WTC11 (cell line): ENCODE measurements around the gene ABLIM2. TPM values are rescaled to one million over a fixed set of nuclear protein-coding genes. Genes with fewer than 3 reads are reported as not detected.

ENCODE experiments used
- ATAC-seq: fragments of 200-7000 bp; cut with Tn5 transposase; 2 replicates; pipeline ENCODE4 v1.10.0; 2021; ENCODE audit warnings: mild to moderate bottlenecking, moderate library complexity
- CTCF ChIA-PET: fragments of 300-600 bp; sonication (Branson Sonifier 250); formaldehyde crosslinking; loops from one replicate; lab custom pipeline; 2021; ENCODE audit warnings: antibody characterized with exemption; lab: Charles Lee
- POLR2A ChIA-PET: fragments of 350-600 bp; sonication (Branson Sonifier 250); formaldehyde crosslinking; loops from one replicate; lab custom pipeline; 2021; ENCODE audit warnings: antibody characterized with exemption; lab: Charles Lee
- DNase-seq: peaks from one replicate; pipeline ENCODE4 v3.0.0; 2021; ENCODE audit warnings: low spot score
- H3K27ac Mint-ChIP-seq: 2 replicates; pipeline ENCODE4 v1.8.0; 2021; ENCODE audit warnings: mixed read lengths
- H3K27me3 Mint-ChIP-seq: 2 replicates; pipeline ENCODE4 v1.8.0; 2021; ENCODE audit warnings: low read depth, mild to moderate bottlenecking, moderate library complexity, mixed read lengths
- H3K36me3 Mint-ChIP-seq: 2 replicates; pipeline ENCODE4 v1.8.0; 2021; ENCODE audit warnings: mixed read lengths
- H3K4me1 Mint-ChIP-seq: 2 replicates; pipeline ENCODE4 v1.8.0; 2022; ENCODE audit warnings: mixed read lengths
- H3K4me3 Mint-ChIP-seq: 2 replicates; pipeline ENCODE4 v1.8.0; 2021; ENCODE audit warnings: mild to moderate bottlenecking, moderate library complexity, mixed read lengths
- H3K9me3 Mint-ChIP-seq: 2 replicates; pipeline ENCODE4 v1.8.0; 2021; ENCODE audit warnings: mixed read lengths
- CBFB ChIP-seq: sonication (generic); formaldehyde crosslinking; IDR thresholded peaks from 2 replicates; pipeline ENCODE4 v1.8.1; 2022; ENCODE audit warnings: mild to moderate bottlenecking, low read depth, missing genetic modification reagents
- ESRRA ChIP-seq: sonication (generic); formaldehyde crosslinking; IDR thresholded peaks from 2 replicates; pipeline ENCODE4 v1.8.1; 2022; ENCODE audit warnings: mild to moderate bottlenecking, missing genetic modification reagents, borderline replicate concordance
- FOXP1 ChIP-seq: sonication (generic); formaldehyde crosslinking; IDR thresholded peaks from 2 replicates; pipeline ENCODE4 v1.8.0; 2022; ENCODE audit warnings: missing genetic modification reagents, mild to moderate bottlenecking, moderate library complexity, borderline replicate concordance
- GRHL2 ChIP-seq: fragments of 250-450 bp; sonication (Bioruptor Pico); IDR thresholded peaks from 2 replicates; pipeline ENCODE4 v1.8.0; 2022; ENCODE audit warnings: mild to moderate bottlenecking, moderate library complexity; ENCODE audit not compliant: insufficient replicate concordance, severe bottlenecking
- JUN ChIP-seq: sonication (generic); formaldehyde crosslinking; IDR thresholded peaks from 2 replicates; pipeline ENCODE4 v1.8.0; 2023; ENCODE audit warnings: mild to moderate bottlenecking, missing genetic modification reagents
- KAT7 ChIP-seq: sonication (generic); formaldehyde crosslinking; IDR thresholded peaks from 2 replicates; pipeline ENCODE4 v1.8.1; 2023; ENCODE audit warnings: missing genetic modification reagents, mild to moderate bottlenecking, borderline replicate concordance
- MXD4 ChIP-seq: fragments of 250-450 bp; sonication (Bioruptor Pico); IDR thresholded peaks from 2 replicates; pipeline ENCODE4 v1.8.0; 2021; ENCODE audit warnings: mild to moderate bottlenecking, moderate library complexity, borderline replicate concordance
- NFATC4 ChIP-seq: fragments of 250-450 bp; sonication (Bioruptor Pico); IDR thresholded peaks from 2 replicates; pipeline ENCODE4 v1.9.0; 2021; ENCODE audit warnings: mild to moderate bottlenecking
- NR1H2 ChIP-seq: sonication (generic); formaldehyde crosslinking; IDR thresholded peaks from 2 replicates; pipeline ENCODE4 v1.9.0; 2021; ENCODE audit warnings: mild to moderate bottlenecking, moderate library complexity, missing genetic modification reagents
- RELA ChIP-seq: sonication (generic); formaldehyde crosslinking; IDR thresholded peaks from 2 replicates; pipeline ENCODE4 v1.8.1; 2022; ENCODE audit warnings: missing genetic modification reagents, mild to moderate bottlenecking, borderline replicate concordance
- SMAD3 ChIP-seq: sonication (generic); formaldehyde crosslinking; IDR thresholded peaks from 2 replicates; pipeline ENCODE4 v1.8.0; 2022; ENCODE audit warnings: missing genetic modification reagents, mild to moderate bottlenecking, borderline replicate concordance
- SP1 ChIP-seq: sonication (generic); formaldehyde crosslinking; conservative IDR thresholded peaks from 2 replicates; pipeline ENCODE4 v1.8.1; 2022; ENCODE audit warnings: missing genetic modification reagents
- ZNF138 ChIP-seq: sonication (generic); formaldehyde crosslinking; conservative IDR thresholded peaks from 2 replicates; pipeline ENCODE4 v1.8.1; 2022; ENCODE audit warnings: mild to moderate bottlenecking, moderate library complexity, missing genetic modification reagents
- ZNF263 ChIP-seq: sonication (generic); formaldehyde crosslinking; IDR thresholded peaks from 2 replicates; pipeline ENCODE4 v1.8.1; 2022; ENCODE audit warnings: low read depth, mild to moderate bottlenecking, moderate library complexity, missing genetic modification reagents
- total RNA-seq: library from RNA; stranded (reverse); gene quantifications from 3 replicates; pipeline ENCODE4 v1.2.3, GENCODE V29; 2021
- TF ChIP-seq, protein P1 (sequence below): fragments of 250-450 bp; sonication (Bioruptor Pico); IDR thresholded peaks from 2 replicates; pipeline ENCODE4 v1.9.0; 2021; ENCODE audit warnings: mild to moderate bottlenecking
- TF ChIP-seq, protein P2 (sequence below): sonication (generic); formaldehyde crosslinking; IDR thresholded peaks from 2 replicates; pipeline ENCODE4 v1.8.1; 2022; ENCODE audit warnings: low read depth, mild to moderate bottlenecking, moderate library complexity, missing genetic modification reagents, borderline replicate concordance
- TF ChIP-seq, protein P3 (sequence below): sonication (generic); formaldehyde crosslinking; IDR thresholded peaks from 2 replicates; pipeline ENCODE4 v1.8.0; 2023; ENCODE audit warnings: mild to moderate bottlenecking, missing genetic modification reagents
- TF ChIP-seq, protein P4 (sequence below): fragments of 250-450 bp; sonication (Bioruptor Pico); conservative IDR thresholded peaks from 2 replicates; pipeline ENCODE4 v1.9.0; 2021; ENCODE audit warnings: mild to moderate bottlenecking
- TF ChIP-seq, protein P5 (sequence below): sonication (generic); formaldehyde crosslinking; IDR thresholded peaks from 2 replicates; pipeline ENCODE4 v1.8.0; 2022; ENCODE audit warnings: mild to moderate bottlenecking, missing genetic modification reagents
- TF ChIP-seq, protein P6 (sequence below): sonication (generic); formaldehyde crosslinking; IDR thresholded peaks from 2 replicates; pipeline ENCODE4 v1.8.1; 2022; ENCODE audit warnings: mild to moderate bottlenecking, missing genetic modification reagents, moderate library complexity, borderline replicate concordance
- TF ChIP-seq, protein P7 (sequence below): fragments of 250-450 bp; sonication (Bioruptor Pico); IDR thresholded peaks from 2 replicates; pipeline ENCODE4 v1.9.0; 2021; ENCODE audit warnings: mild to moderate bottlenecking, borderline replicate concordance

ABLIM2 gene
- total RNA-seq, 1 experiment from 2014 or later, result 2.6 TPM

DNA sequence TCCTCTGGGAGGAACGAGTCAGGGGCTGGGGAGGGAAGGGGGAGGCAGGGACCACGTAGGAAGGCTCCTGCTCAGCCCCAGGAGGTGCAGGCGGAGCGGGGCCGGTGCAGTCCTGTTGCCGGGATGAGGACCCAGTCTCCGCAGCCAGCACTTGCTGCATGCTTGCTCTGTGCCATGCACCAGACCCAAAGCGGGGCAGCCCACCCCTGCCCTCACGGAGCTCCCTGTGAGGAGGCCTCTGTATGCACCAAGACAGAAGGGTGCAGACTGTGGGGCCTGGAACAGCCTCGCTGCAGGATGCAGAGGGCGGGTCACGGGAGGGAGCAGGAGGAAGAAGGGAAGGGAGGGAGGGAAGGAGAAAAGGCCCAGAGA, 61.9 kb downstream of the ABLIM2 start:
- peaks cover 3% of the 10 kb centered on the region; the same call in 1 of the 2 replicates for H3K4me1 Mint-ChIP-seq
- peaks cover 32% of the 10 kb centered on the region for H3K36me3 Mint-ChIP-seq
- H3K27me3 Mint-ChIP-seq, result peaks cover 3% of the 10 kb centered on the region
- CTCF ChIA-PET, result interaction anchor here (2.7 kb wide), 1 partner anchor 12 kb away, joined by 8 read pairs; no protein-coding TSS in a partner anchor
- TF ChIP-seq, protein P1, sequence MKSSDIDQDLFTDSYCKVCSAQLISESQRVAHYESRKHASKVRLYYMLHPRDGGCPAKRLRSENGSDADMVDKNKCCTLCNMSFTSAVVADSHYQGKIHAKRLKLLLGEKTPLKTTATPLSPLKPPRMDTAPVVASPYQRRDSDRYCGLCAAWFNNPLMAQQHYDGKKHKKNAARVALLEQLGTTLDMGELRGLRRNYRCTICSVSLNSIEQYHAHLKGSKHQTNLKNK (CRISPR knock-in tag), result no peak
- no peak for TF ChIP-seq FOXP1 (CRISPR knock-in tag)
- TF ChIP-seq CBFB (CRISPR knock-in tag), result no peak
- TF ChIP-seq, protein P2, sequence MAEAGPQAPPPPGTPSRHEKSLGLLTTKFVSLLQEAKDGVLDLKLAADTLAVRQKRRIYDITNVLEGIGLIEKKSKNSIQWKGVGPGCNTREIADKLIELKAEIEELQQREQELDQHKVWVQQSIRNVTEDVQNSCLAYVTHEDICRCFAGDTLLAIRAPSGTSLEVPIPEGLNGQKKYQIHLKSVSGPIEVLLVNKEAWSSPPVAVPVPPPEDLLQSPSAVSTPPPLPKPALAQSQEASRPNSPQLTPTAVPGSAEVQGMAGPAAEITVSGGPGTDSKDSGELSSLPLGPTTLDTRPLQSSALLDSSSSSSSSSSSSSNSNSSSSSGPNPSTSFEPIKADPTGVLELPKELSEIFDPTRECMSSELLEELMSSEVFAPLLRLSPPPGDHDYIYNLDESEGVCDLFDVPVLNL, result no peak
- TF ChIP-seq JUN (CRISPR knock-in tag), result no peak
- no peak for TF ChIP-seq ESRRA
- no peak for TF ChIP-seq SMAD3 (CRISPR knock-in tag)
- TF ChIP-seq GRHL2, result no peak
- no peak for TF ChIP-seq KAT7
- TF ChIP-seq MXD4 (CRISPR knock-in tag), result no peak
- no peak for TF ChIP-seq RELA
- H3K27ac Mint-ChIP-seq, result no peak overlapping the region
- POLR2A ChIA-PET, result no interaction called here
- DNase-seq (no peak), ATAC-seq (no peak)
- peaks cover 25% of the 10 kb centered on the region for H3K9me3 Mint-ChIP-seq
- no peak overlapping the region for H3K4me3 Mint-ChIP-seq

DNA sequence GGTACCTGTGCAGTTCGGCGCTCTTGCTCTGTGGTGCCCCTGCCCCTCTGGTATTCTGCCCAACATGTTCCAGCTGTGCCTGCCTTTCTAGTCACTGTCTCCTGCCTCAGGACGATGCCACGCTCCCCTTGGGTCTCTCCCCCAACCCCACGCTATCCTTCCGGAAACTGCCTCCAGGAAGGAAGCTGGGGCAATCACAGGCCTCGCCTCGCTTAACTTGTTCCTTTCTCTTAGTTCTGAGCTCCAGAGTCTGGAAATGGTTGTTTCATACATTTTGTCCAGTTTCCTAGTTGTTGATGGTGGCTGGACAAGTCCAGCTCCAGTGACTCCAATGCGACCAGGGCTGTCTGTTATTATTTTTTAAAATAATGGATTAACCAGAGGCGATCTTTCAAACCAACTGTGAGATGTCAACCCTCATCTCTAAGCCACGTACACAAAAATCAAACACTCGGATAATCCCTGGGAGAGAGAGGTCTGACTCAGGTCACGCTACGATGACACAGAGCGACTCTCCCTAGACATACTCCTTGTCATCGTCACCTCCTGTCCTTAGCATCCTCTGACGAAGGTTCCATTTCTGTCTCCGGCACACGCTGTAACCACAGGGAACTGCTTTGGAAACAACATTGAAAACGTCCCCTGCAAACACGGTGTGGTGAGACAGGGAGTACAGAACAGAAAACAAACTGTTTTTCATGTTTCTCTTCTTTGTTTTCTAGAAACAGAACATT, 62.5 kb downstream of the ABLIM2 start:
- CTCF ChIA-PET, result interaction anchor here (2.7 kb wide), 1 partner anchor 11 kb away, joined by 8 read pairs; no protein-coding TSS in a partner anchor
- no peak for ATAC-seq
- H3K4me3 Mint-ChIP-seq, result no peak overlapping the region
- TF ChIP-seq ZNF263 (CRISPR knock-in tag) (no peak), SP1 (CRISPR knock-in tag) (no peak), RELA (no peak), NR1H2 (CRISPR knock-in tag) (no peak), ZNF138 (no peak), MXD4 (CRISPR knock-in tag) (no peak), NFATC4 (CRISPR knock-in tag) (no peak)
- TF ChIP-seq, protein P3, sequence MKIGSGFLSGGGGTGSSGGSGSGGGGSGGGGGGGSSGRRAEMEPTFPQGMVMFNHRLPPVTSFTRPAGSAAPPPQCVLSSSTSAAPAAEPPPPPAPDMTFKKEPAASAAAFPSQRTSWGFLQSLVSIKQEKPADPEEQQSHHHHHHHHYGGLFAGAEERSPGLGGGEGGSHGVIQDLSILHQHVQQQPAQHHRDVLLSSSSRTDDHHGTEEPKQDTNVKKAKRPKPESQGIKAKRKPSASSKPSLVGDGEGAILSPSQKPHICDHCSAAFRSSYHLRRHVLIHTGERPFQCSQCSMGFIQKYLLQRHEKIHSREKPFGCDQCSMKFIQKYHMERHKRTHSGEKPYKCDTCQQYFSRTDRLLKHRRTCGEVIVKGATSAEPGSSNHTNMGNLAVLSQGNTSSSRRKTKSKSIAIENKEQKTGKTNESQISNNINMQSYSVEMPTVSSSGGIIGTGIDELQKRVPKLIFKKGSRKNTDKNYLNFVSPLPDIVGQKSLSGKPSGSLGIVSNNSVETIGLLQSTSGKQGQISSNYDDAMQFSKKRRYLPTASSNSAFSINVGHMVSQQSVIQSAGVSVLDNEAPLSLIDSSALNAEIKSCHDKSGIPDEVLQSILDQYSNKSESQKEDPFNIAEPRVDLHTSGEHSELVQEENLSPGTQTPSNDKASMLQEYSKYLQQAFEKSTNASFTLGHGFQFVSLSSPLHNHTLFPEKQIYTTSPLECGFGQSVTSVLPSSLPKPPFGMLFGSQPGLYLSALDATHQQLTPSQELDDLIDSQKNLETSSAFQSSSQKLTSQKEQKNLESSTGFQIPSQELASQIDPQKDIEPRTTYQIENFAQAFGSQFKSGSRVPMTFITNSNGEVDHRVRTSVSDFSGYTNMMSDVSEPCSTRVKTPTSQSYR (CRISPR knock-in tag), result no peak
- TF ChIP-seq, protein P4, sequence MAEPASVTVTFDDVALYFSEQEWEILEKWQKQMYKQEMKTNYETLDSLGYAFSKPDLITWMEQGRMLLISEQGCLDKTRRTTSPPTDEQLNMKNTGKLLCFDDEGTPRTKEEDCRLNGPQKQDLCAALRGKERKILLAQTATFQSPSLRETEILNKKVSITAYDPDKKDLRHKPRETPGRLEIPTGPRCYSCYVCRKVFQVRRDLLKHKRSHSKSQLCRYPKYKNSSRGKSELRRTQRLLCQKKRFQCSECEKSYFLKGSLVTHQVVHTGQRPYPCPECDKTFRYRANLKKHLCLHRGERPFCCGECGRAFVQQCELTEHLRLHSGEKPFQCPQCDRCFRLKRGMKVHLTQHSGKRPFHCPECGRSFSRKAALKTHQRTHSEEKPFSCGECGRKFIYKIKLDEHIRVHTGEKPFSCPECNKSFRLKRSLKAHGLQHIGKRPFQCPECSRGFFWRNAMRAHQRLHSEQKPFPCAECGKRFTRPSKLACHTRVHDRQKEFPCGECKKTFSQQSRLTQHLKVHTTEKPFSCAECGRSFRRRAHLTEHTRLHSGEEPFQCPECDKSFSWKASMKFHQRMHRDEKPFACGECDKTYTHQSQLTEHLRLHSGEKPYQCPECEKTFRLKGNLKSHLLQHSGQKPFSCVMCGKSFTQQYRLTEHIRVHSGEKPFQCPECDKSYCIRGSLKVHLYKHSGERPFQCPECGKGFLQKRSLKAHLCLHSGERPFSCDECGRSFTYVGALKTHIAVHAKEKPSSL (CRISPR knock-in tag), result no peak
- TF ChIP-seq, protein P5, sequence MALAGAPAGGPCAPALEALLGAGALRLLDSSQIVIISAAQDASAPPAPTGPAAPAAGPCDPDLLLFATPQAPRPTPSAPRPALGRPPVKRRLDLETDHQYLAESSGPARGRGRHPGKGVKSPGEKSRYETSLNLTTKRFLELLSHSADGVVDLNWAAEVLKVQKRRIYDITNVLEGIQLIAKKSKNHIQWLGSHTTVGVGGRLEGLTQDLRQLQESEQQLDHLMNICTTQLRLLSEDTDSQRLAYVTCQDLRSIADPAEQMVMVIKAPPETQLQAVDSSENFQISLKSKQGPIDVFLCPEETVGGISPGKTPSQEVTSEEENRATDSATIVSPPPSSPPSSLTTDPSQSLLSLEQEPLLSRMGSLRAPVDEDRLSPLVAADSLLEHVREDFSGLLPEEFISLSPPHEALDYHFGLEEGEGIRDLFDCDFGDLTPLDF (CRISPR knock-in tag), result no peak
- TF ChIP-seq, protein P6, sequence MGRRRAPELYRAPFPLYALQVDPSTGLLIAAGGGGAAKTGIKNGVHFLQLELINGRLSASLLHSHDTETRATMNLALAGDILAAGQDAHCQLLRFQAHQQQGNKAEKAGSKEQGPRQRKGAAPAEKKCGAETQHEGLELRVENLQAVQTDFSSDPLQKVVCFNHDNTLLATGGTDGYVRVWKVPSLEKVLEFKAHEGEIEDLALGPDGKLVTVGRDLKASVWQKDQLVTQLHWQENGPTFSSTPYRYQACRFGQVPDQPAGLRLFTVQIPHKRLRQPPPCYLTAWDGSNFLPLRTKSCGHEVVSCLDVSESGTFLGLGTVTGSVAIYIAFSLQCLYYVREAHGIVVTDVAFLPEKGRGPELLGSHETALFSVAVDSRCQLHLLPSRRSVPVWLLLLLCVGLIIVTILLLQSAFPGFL, result no peak
- TF ChIP-seq, protein P7, sequence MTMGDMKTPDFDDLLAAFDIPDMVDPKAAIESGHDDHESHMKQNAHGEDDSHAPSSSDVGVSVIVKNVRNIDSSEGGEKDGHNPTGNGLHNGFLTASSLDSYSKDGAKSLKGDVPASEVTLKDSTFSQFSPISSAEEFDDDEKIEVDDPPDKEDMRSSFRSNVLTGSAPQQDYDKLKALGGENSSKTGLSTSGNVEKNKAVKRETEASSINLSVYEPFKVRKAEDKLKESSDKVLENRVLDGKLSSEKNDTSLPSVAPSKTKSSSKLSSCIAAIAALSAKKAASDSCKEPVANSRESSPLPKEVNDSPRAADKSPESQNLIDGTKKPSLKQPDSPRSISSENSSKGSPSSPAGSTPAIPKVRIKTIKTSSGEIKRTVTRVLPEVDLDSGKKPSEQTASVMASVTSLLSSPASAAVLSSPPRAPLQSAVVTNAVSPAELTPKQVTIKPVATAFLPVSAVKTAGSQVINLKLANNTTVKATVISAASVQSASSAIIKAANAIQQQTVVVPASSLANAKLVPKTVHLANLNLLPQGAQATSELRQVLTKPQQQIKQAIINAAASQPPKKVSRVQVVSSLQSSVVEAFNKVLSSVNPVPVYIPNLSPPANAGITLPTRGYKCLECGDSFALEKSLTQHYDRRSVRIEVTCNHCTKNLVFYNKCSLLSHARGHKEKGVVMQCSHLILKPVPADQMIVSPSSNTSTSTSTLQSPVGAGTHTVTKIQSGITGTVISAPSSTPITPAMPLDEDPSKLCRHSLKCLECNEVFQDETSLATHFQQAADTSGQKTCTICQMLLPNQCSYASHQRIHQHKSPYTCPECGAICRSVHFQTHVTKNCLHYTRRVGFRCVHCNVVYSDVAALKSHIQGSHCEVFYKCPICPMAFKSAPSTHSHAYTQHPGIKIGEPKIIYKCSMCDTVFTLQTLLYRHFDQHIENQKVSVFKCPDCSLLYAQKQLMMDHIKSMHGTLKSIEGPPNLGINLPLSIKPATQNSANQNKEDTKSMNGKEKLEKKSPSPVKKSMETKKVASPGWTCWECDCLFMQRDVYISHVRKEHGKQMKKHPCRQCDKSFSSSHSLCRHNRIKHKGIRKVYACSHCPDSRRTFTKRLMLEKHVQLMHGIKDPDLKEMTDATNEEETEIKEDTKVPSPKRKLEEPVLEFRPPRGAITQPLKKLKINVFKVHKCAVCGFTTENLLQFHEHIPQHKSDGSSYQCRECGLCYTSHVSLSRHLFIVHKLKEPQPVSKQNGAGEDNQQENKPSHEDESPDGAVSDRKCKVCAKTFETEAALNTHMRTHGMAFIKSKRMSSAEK, result no peak

More for the DNA sequence above, 62.5 kb downstream of the ABLIM2 start:
- H3K36me3 Mint-ChIP-seq, result peaks cover 32% of the 10 kb centered on the region
- H3K27ac Mint-ChIP-seq, result no peak overlapping the region; the same call in 1 of the 2 replicates
- H3K27me3 Mint-ChIP-seq, result peaks cover 3% of the 10 kb centered on the region
- peaks cover 25% of the 10 kb centered on the region for H3K9me3 Mint-ChIP-seq
- POLR2A ChIA-PET, result no interaction called here
- H3K4me1 Mint-ChIP-seq, result peaks cover 3% of the 10 kb centered on the region; the same call in 1 of the 2 replicates
- no peak for DNase-seq
